WTC11 (cell line): Measurements from ENCODE around the gene CYP26A1. TPM values are rescaled to one million over a fixed set of nuclear protein-coding genes. Genes with fewer than 3 reads are reported as not detected.

Source experiments
- ATAC-seq: fragments of 200-7000 bp; cut with Tn5 transposase; 2 replicates; pipeline ENCODE4 v1.10.0; 2021; ENCODE audit warnings: mild to moderate bottlenecking, moderate library complexity
- CTCF ChIA-PET: fragments of 300-600 bp; sonication (Branson Sonifier 250); formaldehyde crosslinking; loops from one replicate; lab custom pipeline; 2021; ENCODE audit warnings: antibody characterized with exemption; lab: Charles Lee
- POLR2A ChIA-PET: fragments of 350-600 bp; sonication (Branson Sonifier 250); formaldehyde crosslinking; loops from one replicate; lab custom pipeline; 2021; ENCODE audit warnings: antibody characterized with exemption; lab: Charles Lee
- DNase-seq: peaks from one replicate; pipeline ENCODE4 v3.0.0; 2021; ENCODE audit warnings: low spot score
- H3K27ac Mint-ChIP-seq: 2 replicates; pipeline ENCODE4 v1.8.0; 2021; ENCODE audit warnings: mixed read lengths
- H3K27me3 Mint-ChIP-seq: 2 replicates; pipeline ENCODE4 v1.8.0; 2021; ENCODE audit warnings: low read depth, mild to moderate bottlenecking, moderate library complexity, mixed read lengths
- H3K36me3 Mint-ChIP-seq: 2 replicates; pipeline ENCODE4 v1.8.0; 2021; ENCODE audit warnings: mixed read lengths
- H3K4me1 Mint-ChIP-seq: 2 replicates; pipeline ENCODE4 v1.8.0; 2022; ENCODE audit warnings: mixed read lengths
- H3K4me3 Mint-ChIP-seq: 2 replicates; pipeline ENCODE4 v1.8.0; 2021; ENCODE audit warnings: mild to moderate bottlenecking, moderate library complexity, mixed read lengths
- H3K9me3 Mint-ChIP-seq: 2 replicates; pipeline ENCODE4 v1.8.0; 2021; ENCODE audit warnings: mixed read lengths
- CDX4 ChIP-seq: fragments of 250-450 bp; sonication (Bioruptor Pico); IDR thresholded peaks from 2 replicates; pipeline ENCODE4 v1.9.0; 2021; ENCODE audit warnings: moderate library complexity, mild to moderate bottlenecking, inconsistent platforms, borderline replicate concordance
- CREB1 ChIP-seq: sonication (generic); formaldehyde crosslinking; IDR thresholded peaks from 2 replicates; pipeline ENCODE4 v1.8.0; 2023; ENCODE audit warnings: mild to moderate bottlenecking, missing genetic modification reagents
- CREM ChIP-seq: sonication (generic); formaldehyde crosslinking; IDR thresholded peaks from 2 replicates; pipeline ENCODE4 v1.8.1; 2022; ENCODE audit warnings: mild to moderate bottlenecking, missing genetic modification reagents, moderate library complexity
- EMX1 ChIP-seq: fragments of 250-450 bp; sonication (Bioruptor Pico); IDR thresholded peaks from 2 replicates; pipeline ENCODE4 v1.8.0; 2021; ENCODE audit warnings: mild to moderate bottlenecking
- FOXK1 ChIP-seq: sonication (generic); formaldehyde crosslinking; IDR thresholded peaks from 2 replicates; pipeline ENCODE4 v1.8.0; 2022; ENCODE audit warnings: mild to moderate bottlenecking, moderate library complexity, missing genetic modification reagents
- JAZF1 ChIP-seq: fragments of 250-450 bp; sonication (Bioruptor Pico); IDR thresholded peaks from 2 replicates; pipeline ENCODE4 v1.9.0; 2021; ENCODE audit warnings: moderate library complexity, mild to moderate bottlenecking, inconsistent platforms
- MXD4 ChIP-seq: fragments of 250-450 bp; sonication (Bioruptor Pico); IDR thresholded peaks from 2 replicates; pipeline ENCODE4 v1.8.0; 2021; ENCODE audit warnings: mild to moderate bottlenecking, moderate library complexity, borderline replicate concordance
- SOX15 ChIP-seq: fragments of 250-450 bp; sonication (Bioruptor Pico); IDR thresholded peaks from 2 replicates; pipeline ENCODE4 v1.9.0; 2021; ENCODE audit warnings: mild to moderate bottlenecking
- STAT6 ChIP-seq: sonication (generic); formaldehyde crosslinking; conservative IDR thresholded peaks from 2 replicates; pipeline ENCODE4 v1.8.1; 2023; ENCODE audit warnings: mild to moderate bottlenecking, low read depth, missing genetic modification reagents, moderate library complexity
- ZNF263 ChIP-seq: sonication (generic); formaldehyde crosslinking; IDR thresholded peaks from 2 replicates; pipeline ENCODE4 v1.8.1; 2022; ENCODE audit warnings: low read depth, mild to moderate bottlenecking, moderate library complexity, missing genetic modification reagents
- ZNF317 ChIP-seq: sonication (generic); formaldehyde crosslinking; IDR thresholded peaks from 2 replicates; pipeline ENCODE4 v1.8.1; 2023; ENCODE audit warnings: low read depth, mild to moderate bottlenecking, moderate library complexity, missing genetic modification reagents, borderline replicate concordance
- ZNF425 ChIP-seq: fragments of 250-450 bp; sonication (Bioruptor Pico); conservative IDR thresholded peaks from 2 replicates; pipeline ENCODE4 v1.9.0; 2021; ENCODE audit warnings: mild to moderate bottlenecking
- total RNA-seq: library from RNA; stranded (reverse); gene quantifications from 3 replicates; pipeline ENCODE4 v1.2.3, GENCODE V29; 2021
- TF ChIP-seq, protein P1 (sequence below): sonication (generic); formaldehyde crosslinking; IDR thresholded peaks from 2 replicates; pipeline ENCODE4 v1.8.1; 2023; ENCODE audit warnings: mild to moderate bottlenecking, missing genetic modification reagents
- TF ChIP-seq, protein P2 (sequence below): fragments of 250-450 bp; sonication (Bioruptor Pico); IDR thresholded peaks from 2 replicates; pipeline ENCODE4 v1.8.0; 2021; ENCODE audit warnings: mild to moderate bottlenecking
- TF ChIP-seq, protein P3 (sequence below): fragments of 250-450 bp; sonication (Bioruptor Pico); IDR thresholded peaks from 2 replicates; pipeline ENCODE4 v1.9.0; 2021; ENCODE audit warnings: mild to moderate bottlenecking

The CYP26A1 gene
- total RNA-seq, 1 experiment from 2014 or later, result 3.4 TPM

DNA sequence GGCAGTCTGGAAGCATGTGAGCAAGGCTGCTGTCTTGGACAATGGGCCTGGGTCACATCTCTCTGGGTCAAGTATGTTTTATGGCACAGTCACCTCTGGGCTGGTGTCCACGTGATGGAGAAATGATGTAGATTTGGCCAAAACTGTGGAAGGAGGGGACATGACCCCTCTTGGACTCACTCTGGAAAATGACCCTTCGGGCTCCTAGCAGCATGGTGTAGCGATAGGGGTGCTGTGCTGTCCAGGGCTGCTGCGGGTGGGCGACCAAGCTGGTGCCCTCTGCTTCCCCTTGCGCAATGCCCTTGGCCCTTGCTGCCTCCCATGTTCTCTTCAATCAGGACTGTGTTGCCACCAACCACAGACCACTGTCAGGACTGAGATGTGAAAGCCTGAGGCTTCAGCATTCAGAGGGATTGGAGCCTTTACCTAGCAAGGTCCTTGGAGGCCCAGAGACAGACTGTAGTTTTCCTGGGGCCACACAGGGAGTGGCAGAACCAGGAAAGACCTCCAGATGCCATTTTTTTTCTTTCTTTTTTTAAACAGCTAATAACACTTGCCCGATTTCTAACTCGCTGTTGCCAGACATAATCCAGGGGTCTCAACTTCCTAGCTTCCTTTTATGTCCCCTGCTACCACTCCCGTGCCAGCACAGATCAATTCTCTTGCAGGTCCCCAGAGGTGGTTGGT, 6.1 kb downstream of the CYP26A1 start:
- Mint-ChIP-seq H3K4me1 (peaks cover 27% of the 10 kb centered on the region), H3K27ac (no peak overlapping the region), H3K27me3 (peaks cover 48% of the 10 kb centered on the region), H3K9me3 (no peaks in the 10 kb centered on the region; the same call in 1 of the 2 replicates), H3K4me3 (no peak overlapping the region)
- no peak for ATAC-seq
- DNase-seq, result no peak
- POLR2A ChIA-PET, result no interaction called here
- TF ChIP-seq CREB1, result no peak
- TF ChIP-seq SOX15 (CRISPR knock-in tag), result no peak
- TF ChIP-seq ZNF425, result no peak
- no peak for TF ChIP-seq MXD4 (CRISPR knock-in tag)
- no peak for TF ChIP-seq CDX4 (CRISPR knock-in tag)
- no peak for TF ChIP-seq FOXK1 (CRISPR knock-in tag)
- TF ChIP-seq CREM (CRISPR knock-in tag), result no peak
- no peak for TF ChIP-seq STAT6
- TF ChIP-seq, protein P1, sequence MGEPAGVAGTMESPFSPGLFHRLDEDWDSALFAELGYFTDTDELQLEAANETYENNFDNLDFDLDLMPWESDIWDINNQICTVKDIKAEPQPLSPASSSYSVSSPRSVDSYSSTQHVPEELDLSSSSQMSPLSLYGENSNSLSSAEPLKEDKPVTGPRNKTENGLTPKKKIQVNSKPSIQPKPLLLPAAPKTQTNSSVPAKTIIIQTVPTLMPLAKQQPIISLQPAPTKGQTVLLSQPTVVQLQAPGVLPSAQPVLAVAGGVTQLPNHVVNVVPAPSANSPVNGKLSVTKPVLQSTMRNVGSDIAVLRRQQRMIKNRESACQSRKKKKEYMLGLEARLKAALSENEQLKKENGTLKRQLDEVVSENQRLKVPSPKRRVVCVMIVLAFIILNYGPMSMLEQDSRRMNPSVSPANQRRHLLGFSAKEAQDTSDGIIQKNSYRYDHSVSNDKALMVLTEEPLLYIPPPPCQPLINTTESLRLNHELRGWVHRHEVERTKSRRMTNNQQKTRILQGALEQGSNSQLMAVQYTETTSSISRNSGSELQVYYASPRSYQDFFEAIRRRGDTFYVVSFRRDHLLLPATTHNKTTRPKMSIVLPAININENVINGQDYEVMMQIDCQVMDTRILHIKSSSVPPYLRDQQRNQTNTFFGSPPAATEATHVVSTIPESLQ, result no peak
- TF ChIP-seq ZNF317 (CRISPR knock-in tag), result no peak
- TF ChIP-seq, protein P2, sequence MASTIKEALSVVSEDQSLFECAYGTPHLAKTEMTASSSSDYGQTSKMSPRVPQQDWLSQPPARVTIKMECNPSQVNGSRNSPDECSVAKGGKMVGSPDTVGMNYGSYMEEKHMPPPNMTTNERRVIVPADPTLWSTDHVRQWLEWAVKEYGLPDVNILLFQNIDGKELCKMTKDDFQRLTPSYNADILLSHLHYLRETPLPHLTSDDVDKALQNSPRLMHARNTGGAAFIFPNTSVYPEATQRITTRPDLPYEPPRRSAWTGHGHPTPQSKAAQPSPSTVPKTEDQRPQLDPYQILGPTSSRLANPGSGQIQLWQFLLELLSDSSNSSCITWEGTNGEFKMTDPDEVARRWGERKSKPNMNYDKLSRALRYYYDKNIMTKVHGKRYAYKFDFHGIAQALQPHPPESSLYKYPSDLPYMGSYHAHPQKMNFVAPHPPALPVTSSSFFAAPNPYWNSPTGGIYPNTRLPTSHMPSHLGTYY, result no peak
- TF ChIP-seq, protein P3, sequence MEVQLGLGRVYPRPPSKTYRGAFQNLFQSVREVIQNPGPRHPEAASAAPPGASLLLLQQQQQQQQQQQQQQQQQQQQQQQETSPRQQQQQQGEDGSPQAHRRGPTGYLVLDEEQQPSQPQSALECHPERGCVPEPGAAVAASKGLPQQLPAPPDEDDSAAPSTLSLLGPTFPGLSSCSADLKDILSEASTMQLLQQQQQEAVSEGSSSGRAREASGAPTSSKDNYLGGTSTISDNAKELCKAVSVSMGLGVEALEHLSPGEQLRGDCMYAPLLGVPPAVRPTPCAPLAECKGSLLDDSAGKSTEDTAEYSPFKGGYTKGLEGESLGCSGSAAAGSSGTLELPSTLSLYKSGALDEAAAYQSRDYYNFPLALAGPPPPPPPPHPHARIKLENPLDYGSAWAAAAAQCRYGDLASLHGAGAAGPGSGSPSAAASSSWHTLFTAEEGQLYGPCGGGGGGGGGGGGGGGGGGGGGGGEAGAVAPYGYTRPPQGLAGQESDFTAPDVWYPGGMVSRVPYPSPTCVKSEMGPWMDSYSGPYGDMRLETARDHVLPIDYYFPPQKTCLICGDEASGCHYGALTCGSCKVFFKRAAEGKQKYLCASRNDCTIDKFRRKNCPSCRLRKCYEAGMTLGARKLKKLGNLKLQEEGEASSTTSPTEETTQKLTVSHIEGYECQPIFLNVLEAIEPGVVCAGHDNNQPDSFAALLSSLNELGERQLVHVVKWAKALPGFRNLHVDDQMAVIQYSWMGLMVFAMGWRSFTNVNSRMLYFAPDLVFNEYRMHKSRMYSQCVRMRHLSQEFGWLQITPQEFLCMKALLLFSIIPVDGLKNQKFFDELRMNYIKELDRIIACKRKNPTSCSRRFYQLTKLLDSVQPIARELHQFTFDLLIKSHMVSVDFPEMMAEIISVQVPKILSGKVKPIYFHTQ (CRISPR knock-in tag), result no peak
- no peak for TF ChIP-seq JAZF1 (CRISPR knock-in tag)
- TF ChIP-seq ZNF263 (CRISPR knock-in tag), result no peak
- no peak for TF ChIP-seq EMX1
- TF ChIP-seq, all 79 proteins: peak for 0
- CTCF ChIA-PET, result interaction anchor here (0.6 to 1.3 kb wide), 14 partner anchors 9 to 279 kb away, joined by 3 to 6 read pairs (median 4); no protein-coding TSS in a partner anchor
- H3K36me3 Mint-ChIP-seq, result no peaks in the 10 kb centered on the region
